ENCODE results near the gene HOXD10. TPM values are rescaled to one million over a fixed set of nuclear protein-coding genes. Genes with fewer than 3 reads are reported as not detected.

The HOXD10 gene
- total and polyA plus RNA-seq, 7 experiments from 2014 or later, result not detected

GRCh38 chr2:176162911-176163671, 46.5 kb downstream of the HOXD10 start:
- Mint-ChIP-seq H3K27ac (peak overlapping the region in 2 of 9 donors; percentile 22 to 73), H3K27me3 (peaks cover 73 to 95% (median 90%) of the 10 kb centered on the region in 5 donors), H3K4me1 (peaks cover 3 to 23% (median 14%) of the 10 kb centered on the region in 7 donors), H3K9me3 (peaks cover 0 to 33% (median 6%) of the 10 kb centered on the region in 11 donors), H3K36me3 (peaks cover 0 to 8% (median 2%) of the 10 kb centered on the region in 5 donors), H3K4me3 (peak overlapping the region in 3 of 10 donors; percentile 0 to 69 (median 21))
- intact Hi-C loops (cut with micrococcal nuclease), result loop anchor here in 1 of 2 donors (2.0 to 10.0 kb wide), 3 partner anchors 51 to 1828 kb away; partner anchors contain the start of gene SP9
- Histone ChIP-seq H3K27me3 (ENCODE audit: control insufficient read depth in 2 of 2, insufficient read depth in 2 of 2, low read length in 2 of 2) (peaks cover 9 to 46% of the 10 kb centered on the region in 2 donors), H3K4me1 (ENCODE audit: control insufficient read depth in 2 of 2, insufficient read depth in 2 of 2, low read length in 2 of 2) (peaks cover 0 to 6% of the 10 kb centered on the region in 2 donors), H3K27ac (ENCODE audit: low read depth, low read length) (no peak overlapping the region), H3K9me3 (ENCODE audit: control insufficient read depth in 2 of 3, low read length in 3 of 3) (peaks cover 0 to 5% (median 0%) of the 10 kb centered on the region in 3 experiments), H3K36me3 (ENCODE audit: control insufficient read depth in 2 of 3, insufficient read depth in 3 of 3, low read length in 3 of 3) (no peaks in the 10 kb centered on the region), H3K4me3 (ENCODE audit: low read length) (no peak overlapping the region)
- POLR2A ChIA-PET, result no interaction called here
- DNase-seq (no peak), ATAC-seq (no peak)
- CTCF ChIA-PET, result no interaction called here

DNA sequence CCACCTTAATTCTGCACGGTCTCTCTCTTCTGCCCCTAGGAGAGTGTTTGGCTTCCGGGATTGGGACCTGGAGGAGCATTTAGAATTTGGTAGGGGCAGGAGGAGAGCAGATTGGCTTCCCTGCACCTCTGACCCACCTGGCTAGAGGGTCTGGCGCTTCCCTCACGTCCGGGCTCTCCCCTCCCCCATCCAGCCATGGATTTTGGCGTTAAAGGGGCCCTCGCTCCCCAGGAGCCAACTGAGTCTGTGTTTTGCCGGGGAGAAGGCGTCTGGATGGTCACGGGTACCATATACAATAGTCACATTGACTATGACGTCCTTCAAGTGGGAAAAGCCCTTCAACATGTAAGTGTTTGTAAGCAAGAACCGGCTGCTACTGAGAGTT, 47.1 kb downstream of the HOXD10 start:
- H3K27ac Mint-ChIP-seq, result peak overlapping the region in 3 of 9 donors; percentile 22 to 73 (median 66)
- H3K27me3 ChIP-seq (ENCODE audit: control insufficient read depth in 2 of 2, insufficient read depth in 2 of 2, low read length in 2 of 2), result peaks cover 5 to 42% of the 10 kb centered on the region in 2 donors
- peaks cover 3 to 18% (median 9%) of the 10 kb centered on the region in 7 donors for H3K4me1 Mint-ChIP-seq
- ChIA-PET POLR2A (no interaction called here), CTCF (no interaction called here)
- H3K4me3 Mint-ChIP-seq, result peak overlapping the region in 3 of 10 donors; percentile 0 to 69 (median 27)
- peaks cover 0 to 8% (median 0%) of the 10 kb centered on the region in 5 donors for H3K36me3 Mint-ChIP-seq
- ATAC-seq (no peak), DNase-seq (no peak)
- H3K36me3 ChIP-seq (ENCODE audit: control insufficient read depth in 2 of 3, insufficient read depth in 3 of 3, low read length in 3 of 3), result no peaks in the 10 kb centered on the region
- H3K9me3 Mint-ChIP-seq, result peaks cover 0 to 33% (median 6%) of the 10 kb centered on the region in 11 donors
- peaks cover 0 to 6% of the 10 kb centered on the region in 2 donors for H3K4me1 ChIP-seq (ENCODE audit: control insufficient read depth in 2 of 2, insufficient read depth in 2 of 2, low read length in 2 of 2)
- H3K27ac ChIP-seq (ENCODE audit: low read depth, low read length), result no peak overlapping the region
- H3K4me3 ChIP-seq (ENCODE audit: low read length), result no peak overlapping the region
- intact Hi-C loops (cut with micrococcal nuclease), result loop anchor here in 1 of 2 donors (2.0 to 10.0 kb wide), 3 partner anchors 51 to 1829 kb away; partner anchors contain the start of gene SP9
- H3K27me3 Mint-ChIP-seq, result peaks cover 71 to 93% (median 90%) of the 10 kb centered on the region in 5 donors
- H3K9me3 ChIP-seq (ENCODE audit: control insufficient read depth in 2 of 3, low read length in 3 of 3), result peaks cover 0 to 5% (median 0%) of the 10 kb centered on the region in 3 experiments

- Mint-ChIP-seq H3K27ac (peak overlapping the region in 3 of 9 donors; percentile 25 to 73 (median 66)), H3K4me3 (peak overlapping the region in 6 of 10 donors; percentile 27 to 69 (median 49)), H3K4me1 (peaks cover 3 to 18% (median 9%) of the 10 kb centered on the region in 7 donors), H3K27me3 (peaks cover 71 to 96% (median 89%) of the 10 kb centered on the region in 5 donors), H3K9me3 (peaks cover 0 to 33% (median 6%) of the 10 kb centered on the region in 11 donors), H3K36me3 (peaks cover 0 to 8% (median 0%) of the 10 kb centered on the region in 5 donors)
- POLR2A ChIA-PET, result no interaction called here
- H3K27ac ChIP-seq (ENCODE audit: low read depth, low read length), result no peak overlapping the region
- intact Hi-C loops (cut with micrococcal nuclease), result loop anchor here in 1 of 2 donors (5.0 to 10.0 kb wide), 2 partner anchors 52 to 1829 kb away; partner anchors contain the start of gene SP9
- no peak for ATAC-seq
- peaks cover 0 to 6% of the 10 kb centered on the region in 2 donors for H3K4me1 ChIP-seq (ENCODE audit: control insufficient read depth in 2 of 2, insufficient read depth in 2 of 2, low read length in 2 of 2)
- CTCF ChIA-PET, result no interaction called here
- DNase-seq, result no peak
- peaks cover 0 to 5% (median 0%) of the 10 kb centered on the region in 3 experiments for H3K9me3 ChIP-seq (ENCODE audit: control insufficient read depth in 2 of 3, low read length in 3 of 3)
- H3K4me3 ChIP-seq (ENCODE audit: low read length), result no peak overlapping the region
- H3K36me3 ChIP-seq (ENCODE audit: control insufficient read depth in 2 of 3, insufficient read depth in 3 of 3, low read length in 3 of 3), result no peaks in the 10 kb centered on the region
- H3K27me3 ChIP-seq (ENCODE audit: control insufficient read depth in 2 of 2, insufficient read depth in 2 of 2, low read length in 2 of 2), result peaks cover 5 to 42% of the 10 kb centered on the region in 2 donors
Measured at GRCh38 chr2:176164201-176164600, 47.6 kb downstream of the HOXD10 start.

DNA sequence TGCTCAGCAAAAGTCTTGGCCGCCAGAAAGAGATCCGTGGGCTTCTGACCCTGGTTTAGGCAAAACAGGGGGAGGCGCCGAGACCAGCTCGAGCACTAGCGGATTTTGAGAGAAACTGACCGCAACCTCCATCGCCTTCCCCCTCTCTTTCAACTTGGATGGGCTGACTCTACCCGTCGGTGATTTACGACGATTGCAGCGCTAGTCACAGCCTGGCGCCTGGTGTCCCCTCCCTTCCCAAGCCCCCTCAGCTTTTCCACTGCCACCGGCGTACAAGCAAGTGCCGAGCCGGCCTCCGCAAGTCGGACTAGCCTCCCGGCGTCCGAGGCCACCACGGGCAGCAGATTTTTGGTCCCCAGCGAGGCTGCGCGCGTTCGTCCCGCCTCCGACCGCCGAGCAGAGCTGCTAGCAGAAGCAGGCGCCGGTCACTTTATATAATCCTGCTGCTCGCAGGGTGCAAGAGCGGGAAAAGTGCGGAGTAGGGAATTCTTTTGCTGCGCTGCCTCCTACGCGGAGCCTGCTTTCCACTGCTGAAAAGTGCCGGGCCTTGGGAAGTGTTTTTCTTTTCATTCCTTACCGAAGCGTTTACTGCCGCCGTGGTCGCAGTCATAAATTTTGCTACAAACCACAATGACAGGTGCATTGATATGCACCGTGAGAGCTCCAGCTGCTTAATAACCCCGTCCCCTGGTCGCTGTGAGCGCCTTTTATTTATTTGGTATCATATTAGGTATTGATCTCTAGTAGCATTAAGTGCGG, 48.2 kb downstream of the HOXD10 start:
- H3K27me3 ChIP-seq (ENCODE audit: control insufficient read depth in 2 of 2, insufficient read depth in 2 of 2, low read length in 2 of 2), result peaks cover 5 to 47% of the 10 kb centered on the region in 2 donors

GRCh38 chr2:176165370-176166050, 48.9 kb downstream of the HOXD10 start:
- DNase-seq, result no peak

More for the DNA sequence above, 48.2 kb downstream of the HOXD10 start:
- no peak overlapping the region for H3K4me3 ChIP-seq (ENCODE audit: low read length)
- ChIA-PET CTCF (no interaction called here), POLR2A (no interaction called here)
- H3K27ac Mint-ChIP-seq, result peak overlapping the region in 2 of 9 donors; percentile 66 to 76
- peaks cover 0 to 33% (median 6%) of the 10 kb centered on the region in 11 donors for H3K9me3 Mint-ChIP-seq
- no peaks in the 10 kb centered on the region for H3K36me3 ChIP-seq (ENCODE audit: control insufficient read depth in 2 of 3, insufficient read depth in 3 of 3, low read length in 3 of 3)
- peaks cover 3 to 17% (median 9%) of the 10 kb centered on the region in 7 donors for H3K4me1 Mint-ChIP-seq
- ATAC-seq (no peak), DNase-seq (no peak)
- peaks cover 0 to 8% (median 0%) of the 10 kb centered on the region in 5 donors for H3K36me3 Mint-ChIP-seq
- intact Hi-C loops (cut with micrococcal nuclease), result loop anchor here in 1 of 2 donors (5.0 to 10.0 kb wide), 2 partner anchors 52 to 1830 kb away; partner anchors contain the start of gene SP9
- no peak overlapping the region for H3K27ac ChIP-seq (ENCODE audit: low read depth, low read length)
- H3K9me3 ChIP-seq (ENCODE audit: control insufficient read depth in 2 of 3, low read length in 3 of 3), result peaks cover 0 to 5% (median 0%) of the 10 kb centered on the region in 3 experiments
- H3K4me1 ChIP-seq (ENCODE audit: control insufficient read depth in 2 of 2, insufficient read depth in 2 of 2, low read length in 2 of 2), result peaks cover 0 to under 1% of the 10 kb centered on the region in 2 donors
- peaks cover 77 to 96% (median 89%) of the 10 kb centered on the region in 5 donors for H3K27me3 Mint-ChIP-seq
- peak overlapping the region in 6 of 10 donors; percentile 25 to 69 (median 48) for H3K4me3 Mint-ChIP-seq

More at GRCh38 chr2:176165370-176166050, 48.9 kb downstream of the HOXD10 start:
- Histone ChIP-seq H3K4me1 (ENCODE audit: control insufficient read depth in 2 of 2, insufficient read depth in 2 of 2, low read length in 2 of 2) (no peaks in the 10 kb centered on the region), H3K27me3 (ENCODE audit: control insufficient read depth in 2 of 2, insufficient read depth in 2 of 2, low read length in 2 of 2) (peaks cover 3 to 50% of the 10 kb centered on the region in 2 donors), H3K4me3 (ENCODE audit: low read length) (no peak overlapping the region), H3K27ac (ENCODE audit: low read depth, low read length) (no peak overlapping the region), H3K36me3 (ENCODE audit: control insufficient read depth in 2 of 3, insufficient read depth in 3 of 3, low read length in 3 of 3) (no peaks in the 10 kb centered on the region), H3K9me3 (ENCODE audit: control insufficient read depth in 2 of 3, low read length in 3 of 3) (peaks cover 0 to 5% (median 0%) of the 10 kb centered on the region in 3 experiments)
- Mint-ChIP-seq H3K9me3 (peaks cover 0 to 33% (median 6%) of the 10 kb centered on the region in 11 donors), H3K27me3 (peaks cover 80 to 99% (median 89%) of the 10 kb centered on the region in 5 donors), H3K36me3 (peaks cover 0 to 8% (median 0%) of the 10 kb centered on the region in 5 donors), H3K27ac (peak overlapping the region in 1 of 9 donors; percentile 76), H3K4me3 (peak overlapping the region in 3 of 10 donors; percentile 16 to 61 (median 40)), H3K4me1 (peaks cover 3 to 17% (median 9%) of the 10 kb centered on the region in 7 donors)
- intact Hi-C loops (cut with micrococcal nuclease), result loop anchor here in 1 of 2 donors (10.0 kb wide), 1 partner anchor 1831 kb away; the partner anchor contains the start of gene SP9
- POLR2A ChIA-PET, result no interaction called here
- CTCF ChIA-PET, result no interaction called here
- no peak for ATAC-seq

All from naive thymus-derived CD4-positive, alpha-beta T cell (primary cell).